WTC11 (cell line): Measurements from ENCODE around the gene NRG2. TPM values are rescaled to one million over a fixed set of nuclear protein-coding genes. Genes with fewer than 3 reads are reported as not detected.

ENCODE experiments used
- ATAC-seq: fragments of 200-7000 bp; cut with Tn5 transposase; 2 replicates; pipeline ENCODE4 v1.10.0; 2021; ENCODE audit warnings: mild to moderate bottlenecking, moderate library complexity
- CTCF ChIA-PET: fragments of 300-600 bp; sonication (Branson Sonifier 250); formaldehyde crosslinking; loops from one replicate; lab custom pipeline; 2021; ENCODE audit warnings: antibody characterized with exemption; lab: Charles Lee
- POLR2A ChIA-PET: fragments of 350-600 bp; sonication (Branson Sonifier 250); formaldehyde crosslinking; loops from one replicate; lab custom pipeline; 2021; ENCODE audit warnings: antibody characterized with exemption; lab: Charles Lee
- DNase-seq: peaks from one replicate; pipeline ENCODE4 v3.0.0; 2021; ENCODE audit warnings: low spot score
- H3K27ac Mint-ChIP-seq: 2 replicates; pipeline ENCODE4 v1.8.0; 2021; ENCODE audit warnings: mixed read lengths
- H3K27me3 Mint-ChIP-seq: 2 replicates; pipeline ENCODE4 v1.8.0; 2021; ENCODE audit warnings: low read depth, mild to moderate bottlenecking, moderate library complexity, mixed read lengths
- H3K36me3 Mint-ChIP-seq: 2 replicates; pipeline ENCODE4 v1.8.0; 2021; ENCODE audit warnings: mixed read lengths
- H3K4me1 Mint-ChIP-seq: 2 replicates; pipeline ENCODE4 v1.8.0; 2022; ENCODE audit warnings: mixed read lengths
- H3K4me3 Mint-ChIP-seq: 2 replicates; pipeline ENCODE4 v1.8.0; 2021; ENCODE audit warnings: mild to moderate bottlenecking, moderate library complexity, mixed read lengths
- H3K9me3 Mint-ChIP-seq: 2 replicates; pipeline ENCODE4 v1.8.0; 2021; ENCODE audit warnings: mixed read lengths
- ATF2 ChIP-seq: sonication (generic); formaldehyde crosslinking; IDR thresholded peaks from 2 replicates; pipeline ENCODE4 v1.8.1; 2022; ENCODE audit warnings: low read depth, missing genetic modification reagents, borderline replicate concordance
- CREM ChIP-seq: sonication (generic); formaldehyde crosslinking; IDR thresholded peaks from 2 replicates; pipeline ENCODE4 v1.8.1; 2022; ENCODE audit warnings: mild to moderate bottlenecking, missing genetic modification reagents, moderate library complexity
- E2F1 ChIP-seq: sonication (generic); formaldehyde crosslinking; IDR thresholded peaks from 2 replicates; pipeline ENCODE4 v1.8.0; 2022; ENCODE audit warnings: mild to moderate bottlenecking, missing genetic modification reagents
- E2F5 ChIP-seq: sonication (generic); formaldehyde crosslinking; IDR thresholded peaks from 2 replicates; pipeline ENCODE4 v1.8.1; 2022; ENCODE audit warnings: mild to moderate bottlenecking, moderate library complexity, missing genetic modification reagents
- ELF4 ChIP-seq: sonication (generic); formaldehyde crosslinking; IDR thresholded peaks from 2 replicates; pipeline ENCODE4 v1.8.1; 2022; ENCODE audit warnings: low read depth, mild to moderate bottlenecking, moderate library complexity, missing genetic modification reagents
- GABPB1 ChIP-seq: sonication (generic); formaldehyde crosslinking; IDR thresholded peaks from 2 replicates; pipeline ENCODE4 v1.8.1; 2023; ENCODE audit warnings: mild to moderate bottlenecking, missing genetic modification reagents
- HMGXB4 ChIP-seq: sonication (generic); formaldehyde crosslinking; IDR thresholded peaks from 2 replicates; pipeline ENCODE4 v1.8.1; 2023; ENCODE audit warnings: mild to moderate bottlenecking, moderate library complexity, missing genetic modification reagents
- MAX ChIP-seq: sonication (generic); formaldehyde crosslinking; IDR thresholded peaks from 2 replicates; pipeline ENCODE4 v1.8.0; 2022; ENCODE audit warnings: mild to moderate bottlenecking, missing genetic modification reagents
- NFATC4 ChIP-seq: fragments of 250-450 bp; sonication (Bioruptor Pico); IDR thresholded peaks from 2 replicates; pipeline ENCODE4 v1.9.0; 2021; ENCODE audit warnings: mild to moderate bottlenecking
- PRRX2 ChIP-seq: fragments of 250-450 bp; sonication (Bioruptor Pico); IDR thresholded peaks from 2 replicates; pipeline ENCODE4 v1.8.0; 2021; ENCODE audit warnings: mild to moderate bottlenecking
- RORB ChIP-seq: fragments of 250-450 bp; sonication (Bioruptor Pico); IDR thresholded peaks from 2 replicates; pipeline ENCODE4 v1.9.0; 2021; ENCODE audit warnings: mild to moderate bottlenecking
- TEAD4 ChIP-seq: sonication (generic); formaldehyde crosslinking; IDR thresholded peaks from 2 replicates; pipeline ENCODE4 v1.8.0; 2022; ENCODE audit warnings: mild to moderate bottlenecking, missing genetic modification reagents
- USF2 ChIP-seq: sonication (generic); formaldehyde crosslinking; IDR thresholded peaks from 2 replicates; pipeline ENCODE4 v1.8.1; 2023; ENCODE audit warnings: mild to moderate bottlenecking, missing genetic modification reagents, moderate library complexity
- ZBTB43 ChIP-seq: sonication (generic); formaldehyde crosslinking; IDR thresholded peaks from 2 replicates; pipeline ENCODE4 v1.8.1; 2023; ENCODE audit warnings: mild to moderate bottlenecking, missing genetic modification reagents
- total RNA-seq: library from RNA; stranded (reverse); gene quantifications from 3 replicates; pipeline ENCODE4 v1.2.3, GENCODE V29; 2021

Gene NRG2
- total RNA-seq, 1 experiment from 2014 or later = 0.44 TPM

GRCh38 chr5:139908749-139909148 is 134.3 kb downstream of the NRG2 start:
- ATAC-seq = no peak
- POLR2A ChIA-PET = no interaction called here

More at GRCh38 chr5:139908749-139909148, 134.3 kb downstream of the NRG2 start:
- H3K4me3 Mint-ChIP-seq = no peak overlapping the region
- H3K9me3 Mint-ChIP-seq = no peaks in the 10 kb centered on the region
- CTCF ChIA-PET = interaction anchor here (8.7 kb wide), 1 partner anchor 60 kb away, joined by 83 read pairs; no protein-coding TSS in a partner anchor
- H3K36me3 Mint-ChIP-seq = no peaks in the 10 kb centered on the region
- TF ChIP-seq E2F5 (CRISPR knock-in tag) (no peak), HMGXB4 (CRISPR knock-in tag) (no peak), RORB (CRISPR knock-in tag) (no peak), GABPB1 (CRISPR knock-in tag) (no peak), CREM (CRISPR knock-in tag) (no peak), USF2 (no peak), ATF2 (CRISPR knock-in tag) (no peak), ELF4 (CRISPR knock-in tag) (no peak), E2F1 (no peak), NFATC4 (CRISPR knock-in tag) (no peak), MAX (CRISPR knock-in tag) (no peak), ZBTB43 (CRISPR knock-in tag) (no peak), TEAD4 (CRISPR knock-in tag) (no peak), PRRX2 (CRISPR knock-in tag) (no peak)
- no peak for DNase-seq
- no peak overlapping the region for H3K27ac Mint-ChIP-seq
- peaks cover 5% of the 10 kb centered on the region for H3K4me1 Mint-ChIP-seq
- H3K27me3 Mint-ChIP-seq = peaks cover 9% of the 10 kb centered on the region
